Heart left ventricle (tissue), 16 donors: ENCODE results near the gene RNGTT. TPM values are rescaled to one million over a fixed set of nuclear protein-coding genes. Genes with fewer than 3 reads are reported as not detected.

Experiments
- ATAC-seq, 4 donors: fragments of 200-7000 bp; cut with Tn5 transposase; one replicate each; pipeline ENCODE4 v1.9.1; 2020 to 2022; ENCODE audit warnings: moderate library complexity in 4 of 4, mild to moderate bottlenecking in 3 of 4, moderate number of reproducible peaks in 1 of 4
- DNase-seq, 5 donors: peaks; one replicate each; pipeline ENCODE4 v3.0.0-alpha.2; 2020
- H3K27ac ChIP-seq, 12 donors: fragments of 200-600 bp; sonication (generic) in 4 of 12; one replicate each; pipeline versions ENCODE4 v1.5.0 to v1.8.0; 2016 to 2022; ENCODE audit warnings: mild to moderate bottlenecking in 2 of 12
- H3K27me3 ChIP-seq, 9 donors: fragments of 200-600 bp; sonication (generic) in 2 of 9; one replicate each; pipeline versions ENCODE4 v1.5.1 to v1.8.0; 2016 to 2022; ENCODE audit warnings: mild to moderate bottlenecking in 3 of 9
- H3K36me3 ChIP-seq, 9 donors: fragments of 200-600 bp; sonication (generic) in 2 of 9; one replicate each; pipeline versions ENCODE4 v1.5.0 to v1.8.0; 2018 to 2022; ENCODE audit warnings: mild to moderate bottlenecking in 2 of 9
- H3K4me1 ChIP-seq, 12 donors: fragments of 200-600 bp; sonication (generic) in 4 of 12; one replicate each; pipeline versions ENCODE4 v1.5.0 to v1.8.0; 2016 to 2022; ENCODE audit warnings: mild to moderate bottlenecking in 3 of 12
- H3K4me3 ChIP-seq, 12 donors: fragments of 200-600 bp; sonication (generic) in 4 of 12; one replicate each; pipeline versions ENCODE4 v1.5.0 to v1.8.0; 2017 to 2022; ENCODE audit warnings: mild to moderate bottlenecking in 9 of 12, moderate library complexity in 4 of 12
- H3K9me3 ChIP-seq, 12 donors: fragments of 200-600 bp; sonication (generic) in 4 of 12; one replicate each; pipeline versions ENCODE4 v1.5.0 to v1.8.0; 2016 to 2022; ENCODE audit warnings: mild to moderate bottlenecking in 1 of 12
- POLR2A ChIP-seq, 2 donors: fragments of 450-650 bp; IDR thresholded peaks; one replicate each; pipeline ENCODE4 v1.6.1; 2017; ENCODE audit warnings: antibody characterized with exemption in 2 of 2, mild to moderate bottlenecking in 2 of 2, moderate library complexity in 2 of 2
- WGBS, 4 donors: extraction: QIAGEN DNeasy Blood & Tissue Kit in 2 of 4; methylation state at CpG; one replicate each; pipeline versions ENCODE4 v1.1.5 to v1.1.7; 2013 to 2018; 5-methylcytosine and 5-hydroxymethylcytosine counted together
- intact Hi-C, 10 donors: fragments of 100-400 bp; cut with DNase I; formaldehyde crosslinking; loops; one replicate each; pipeline versions ENCODE4 v1.11.1 to v1.14.2; 2022
- polyA plus RNA-seq, 2 donors: library from polyadenylated mRNA; stranded (reverse); fragments of 200-250 nt; gene quantifications; one replicate each; pipeline ENCODE4 v1.2.3, GENCODE V29; 2013
- total RNA-seq, 9 donors: library from RNA; depleted of rRNA in 2 of 9; stranded (reverse); fragments of >200 nt in 2 of 9; fragmentation: NEBNext Ultra II Directional in 3 of 9; extraction: Animal tissue kit (Norgen Biotek cat#: 25700) in 3 of 9; gene quantifications; one replicate each; pipeline versions ENCODE4 v1.1.0 to v1.2.4, GENCODE V29; 2016 to 2023
- TF ChIP-seq, protein P1 (sequence below), 12 donors: fragments of 200-600 bp; sonication (generic) in 4 of 12; IDR thresholded peaks; one replicate each; pipeline versions ENCODE4 v1.5.0 to v1.8.0; 2018 to 2022; ENCODE audit warnings: antibody characterized with exemption in 12 of 12, mild to moderate bottlenecking in 5 of 12
- donor health status: ischemic (EF 13 %, LVEDD 7.1; RV severe dilation, severe dysfunction).
- donor health status: healthy with polysubstance abuse.
- donor health status: DM: no; HTN: yes; CAD: no.
- donor health status: DM: no; HTN: no; CAD: no.
- donor health status: ischemic (EF 25% LVEDD 6.9; RV normal size, moderate dysfunction).
- donor health status: ischemic (EF 25% LVEDD 5.7; RV mildly dilated, moderate dysfunction).
- donor health status: healthy.
- donor health status: DM: yes; HTN: yes; CAD: no.
- donor health status: ischemic (EF 35%, LVEDD 5.7; RV mildly dilated, moderate dysfunction).
- donor health status: nonischemic (EF 11% LVEDD 7.7; RV severe dilation, severe dysfunction).
- donor health status: DM: yes; HTN: yes; CAD: no.
- donor health status: PGD.
- donor health status: ischemic (EF 29% LVEDD 5.4; RV normal size, mild dysfunction).
- donor health status: nonischemic (EF 23%, LVEDD 6.1; RV moderate dilation, normal function).

RNGTT gene
- total and polyA plus RNA-seq, 11 donors: 2.6 to 11.6 (median 9.1) TPM

DNA sequence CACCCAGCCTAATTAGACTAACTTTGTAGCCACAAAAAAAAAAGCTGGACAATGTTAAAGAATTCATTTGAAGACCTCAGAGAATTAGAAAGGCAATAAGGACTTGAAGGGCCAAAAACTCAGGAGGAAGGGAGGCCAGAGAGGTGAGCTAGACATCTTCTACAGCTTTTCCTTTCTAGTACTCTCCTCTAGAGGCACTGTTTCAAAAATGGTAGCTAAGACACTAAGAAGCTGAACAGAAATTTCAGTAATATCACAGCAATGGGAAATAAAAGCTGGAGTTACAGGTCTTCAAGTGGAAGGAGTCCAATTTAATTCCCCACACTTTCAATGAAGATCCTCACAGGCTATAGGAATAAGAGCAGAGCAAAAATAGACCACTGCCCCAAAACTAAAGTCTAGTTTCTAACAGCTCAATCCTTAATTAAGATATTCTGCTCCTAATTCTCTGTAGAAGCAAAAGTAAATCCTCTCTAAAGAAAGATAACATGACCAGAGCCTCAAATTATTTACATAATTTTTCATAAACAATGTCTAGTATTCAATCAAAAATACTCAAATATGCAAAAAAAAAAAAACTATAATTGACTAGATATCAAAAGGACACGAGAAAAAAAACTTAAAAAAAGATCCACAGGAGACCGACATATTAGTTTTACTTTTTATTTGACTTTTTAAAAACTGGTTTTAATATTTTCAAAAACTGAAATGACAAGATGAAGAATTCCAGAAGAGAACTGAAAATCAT, 63.7 kb downstream of the RNGTT start:
- Histone ChIP-seq H3K9me3 (no peaks in the 10 kb centered on the region), H3K27ac (no peak overlapping the region), H3K27me3 (no peaks in the 10 kb centered on the region), H3K36me3 (peaks cover 0 to 28% (median 12%) of the 10 kb centered on the region in 9 donors), H3K4me3 (no peak overlapping the region), H3K4me1 (no peaks in the 10 kb centered on the region)
- DNase-seq (no peak), ATAC-seq (no peak)
- 96 to 98% (median 97%) methylated on average over 2 of the region's 2 CpGs for WGBS, 4 donors
- intact Hi-C loops: no loop called here
- no peak for TF ChIP-seq POLR2A (IDR thresholded peaks at IDR 0.05)
- TF ChIP-seq, protein P1, sequence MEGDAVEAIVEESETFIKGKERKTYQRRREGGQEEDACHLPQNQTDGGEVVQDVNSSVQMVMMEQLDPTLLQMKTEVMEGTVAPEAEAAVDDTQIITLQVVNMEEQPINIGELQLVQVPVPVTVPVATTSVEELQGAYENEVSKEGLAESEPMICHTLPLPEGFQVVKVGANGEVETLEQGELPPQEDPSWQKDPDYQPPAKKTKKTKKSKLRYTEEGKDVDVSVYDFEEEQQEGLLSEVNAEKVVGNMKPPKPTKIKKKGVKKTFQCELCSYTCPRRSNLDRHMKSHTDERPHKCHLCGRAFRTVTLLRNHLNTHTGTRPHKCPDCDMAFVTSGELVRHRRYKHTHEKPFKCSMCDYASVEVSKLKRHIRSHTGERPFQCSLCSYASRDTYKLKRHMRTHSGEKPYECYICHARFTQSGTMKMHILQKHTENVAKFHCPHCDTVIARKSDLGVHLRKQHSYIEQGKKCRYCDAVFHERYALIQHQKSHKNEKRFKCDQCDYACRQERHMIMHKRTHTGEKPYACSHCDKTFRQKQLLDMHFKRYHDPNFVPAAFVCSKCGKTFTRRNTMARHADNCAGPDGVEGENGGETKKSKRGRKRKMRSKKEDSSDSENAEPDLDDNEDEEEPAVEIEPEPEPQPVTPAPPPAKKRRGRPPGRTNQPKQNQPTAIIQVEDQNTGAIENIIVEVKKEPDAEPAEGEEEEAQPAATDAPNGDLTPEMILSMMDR (IDR thresholded peaks at IDR 0.05): no peak

DNA sequence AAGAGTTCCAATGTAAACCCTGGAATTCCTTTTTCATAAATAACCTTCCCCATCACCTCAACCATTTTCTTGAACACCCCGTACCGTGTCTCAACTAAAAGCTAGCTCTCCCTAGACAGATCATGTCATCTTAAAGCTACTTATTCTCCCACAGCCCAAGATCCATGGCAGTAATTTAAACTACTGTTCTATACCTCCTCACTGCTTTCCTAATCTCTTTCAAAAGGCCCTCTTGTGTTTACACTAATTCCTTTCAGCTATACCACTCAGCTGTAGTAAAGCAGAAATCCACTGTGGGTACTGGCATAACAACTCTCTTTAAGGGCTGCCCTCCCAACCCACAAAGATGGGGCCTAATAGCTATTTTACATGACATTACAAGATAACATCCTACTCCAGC, 67.5 kb downstream of the RNGTT start:
- intact Hi-C loops: no loop called here
- 97 to 99% (median 98%) methylated on average over 2 of the region's 2 CpGs for WGBS, 4 donors
- Histone ChIP-seq H3K9me3 (no peaks in the 10 kb centered on the region), H3K27me3 (no peaks in the 10 kb centered on the region), H3K27ac (no peak overlapping the region), H3K36me3 (no peaks in the 10 kb centered on the region), H3K4me3 (no peak overlapping the region), H3K4me1 (no peaks in the 10 kb centered on the region)
- DNase-seq: no peak
- ATAC-seq: no peak
- TF ChIP-seq, protein P1 (IDR thresholded peaks at IDR 0.05): no peak
- no peak for TF ChIP-seq POLR2A (IDR thresholded peaks at IDR 0.05)

- 83 to 89% (median 88%) methylated on average over 5 of the region's 5 CpGs for WGBS, 4 donors
- Histone ChIP-seq H3K4me3 (no peak overlapping the region), H3K4me1 (no peaks in the 10 kb centered on the region), H3K9me3 (no peaks in the 10 kb centered on the region), H3K36me3 (peaks cover 0 to 28% (median 10%) of the 10 kb centered on the region in 9 donors), H3K27ac (no peak overlapping the region), H3K27me3 (no peaks in the 10 kb centered on the region)
- no peak for TF ChIP-seq POLR2A (IDR thresholded peaks at IDR 0.05)
- TF ChIP-seq, protein P1 (IDR thresholded peaks at IDR 0.05): no peak
- DNase-seq (no peak), ATAC-seq (no peak)
- intact Hi-C loops: no loop called here
Measured at GRCh38 chr6:88890860-88891845, 72.3 kb downstream of the RNGTT start.

DNA sequence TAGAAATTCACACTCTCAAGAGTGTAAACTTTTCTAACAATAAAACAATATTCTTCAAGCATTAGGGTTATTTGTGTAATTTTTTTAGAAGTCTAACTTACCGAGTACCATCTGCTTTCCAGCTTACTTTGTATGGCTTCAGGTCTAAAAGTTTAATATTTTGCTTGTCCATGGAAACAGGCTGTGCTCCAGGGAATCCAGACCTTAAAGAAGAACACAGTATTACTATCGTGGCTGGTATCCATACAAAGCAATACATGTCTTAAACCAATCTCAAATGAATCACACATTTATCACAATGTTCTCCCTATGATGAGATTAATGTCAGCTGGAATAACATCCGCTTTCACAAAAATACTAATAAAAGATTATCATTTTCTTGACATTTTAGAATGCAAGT, 73.0 kb downstream of the RNGTT start:
- TF ChIP-seq POLR2A (IDR thresholded peaks at IDR 0.05): no peak
- TF ChIP-seq, protein P1 (IDR thresholded peaks at IDR 0.05): no peak
- H3K27me3 ChIP-seq: no peaks in the 10 kb centered on the region
- DNase-seq (no peak), ATAC-seq (peak in 2 of 4 donors; percentile 22 to 34)
- no peaks in the 10 kb centered on the region for H3K4me1 ChIP-seq
- H3K27ac ChIP-seq: peak overlapping the region in 1 of 12 donors; percentile 13
- H3K9me3 ChIP-seq: peaks cover 0 to 1% (median 0%) of the 10 kb centered on the region in 12 donors
- 67 to 82% (median 71%) methylated on average over 3 of the region's 3 CpGs for WGBS, 4 donors
- intact Hi-C loops: no loop called here
- peaks cover 0 to 32% (median 10%) of the 10 kb centered on the region in 9 donors for H3K36me3 ChIP-seq
- H3K4me3 ChIP-seq: no peak overlapping the region
